Peyer's patch (tissue), 4 donors: ENCODE measurements around the gene DHFR2.

Source experiments
- CTCF ChIP-seq, 6 experiments: fragments of 450-650 bp in 4 of 6; fragments of 200-600 bp in 2 of 6; sonication (generic) in 1 of 6; IDR thresholded peaks; one replicate each; pipeline ENCODE4 v1.5.1; 2017 to 2019; ENCODE audit warnings: antibody characterized with exemption in 6 of 6, mild to moderate bottlenecking in 3 of 6, moderate library complexity in 1 of 6
- POLR2A ChIP-seq, 2 donors: fragments of 450-650 bp; IDR thresholded peaks; one replicate each; pipeline ENCODE4 v1.5.1; 2017; ENCODE audit warnings: antibody characterized with exemption in 2 of 2, mild to moderate bottlenecking in 2 of 2, moderate library complexity in 2 of 2

GRCh38 chr3:94083261-94083660, 20.5 kb upstream of the DHFR2 start:
- no peak for TF ChIP-seq CTCF (IDR thresholded peaks at IDR 0.05)
- no peak for TF ChIP-seq POLR2A (IDR thresholded peaks at IDR 0.05)
